Measurements from ENCODE around the gene PCBP3.

PCBP3 gene

DNA sequence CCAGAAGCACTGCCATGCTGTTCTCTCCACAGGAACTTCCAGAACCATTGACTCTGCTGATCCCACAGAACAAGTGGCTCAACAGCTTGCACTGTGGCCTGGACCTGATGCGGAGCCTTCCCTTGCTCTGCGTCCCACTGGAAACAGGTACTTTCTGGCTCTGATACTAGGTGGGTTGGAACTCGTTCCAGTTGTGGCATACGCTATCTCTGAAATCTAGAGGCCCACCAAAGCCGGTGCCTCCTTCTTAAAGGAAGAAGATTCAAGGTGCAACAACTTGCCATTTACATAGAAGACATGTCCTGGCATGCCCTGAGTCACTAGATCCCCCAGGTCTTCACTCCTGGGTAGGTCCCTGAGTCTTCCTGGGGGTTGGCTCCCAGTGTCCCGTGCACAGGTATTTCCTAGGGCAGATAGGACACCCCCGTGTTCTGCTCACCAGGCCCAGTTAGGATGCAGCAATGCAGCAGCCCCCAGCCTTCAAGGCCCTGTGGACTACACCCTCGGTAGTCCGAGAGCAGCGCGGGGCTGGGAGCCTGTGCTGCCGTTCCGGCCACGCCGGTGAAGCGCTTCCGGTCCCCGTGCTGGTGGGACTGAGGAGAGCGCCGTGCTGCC is 10.8 kb upstream of the PCBP3 start:
- TF ChIP-seq, protein P1, sequence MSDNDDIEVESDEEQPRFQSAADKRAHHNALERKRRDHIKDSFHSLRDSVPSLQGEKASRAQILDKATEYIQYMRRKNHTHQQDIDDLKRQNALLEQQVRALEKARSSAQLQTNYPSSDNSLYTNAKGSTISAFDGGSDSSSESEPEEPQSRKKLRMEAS (IDR thresholded peaks at IDR 0.05; ENCODE audit: low read depth, low read length) = no peak
- TF ChIP-seq MYC (IDR thresholded peaks at IDR 0.05; ENCODE audit: low read depth, low read length) = no peak
- TF ChIP-seq POLR2A (IDR thresholded peaks at IDR 0.05; ENCODE audit: extremely low read depth, insufficient read length) = no peak
- TF ChIP-seq, protein P2, sequence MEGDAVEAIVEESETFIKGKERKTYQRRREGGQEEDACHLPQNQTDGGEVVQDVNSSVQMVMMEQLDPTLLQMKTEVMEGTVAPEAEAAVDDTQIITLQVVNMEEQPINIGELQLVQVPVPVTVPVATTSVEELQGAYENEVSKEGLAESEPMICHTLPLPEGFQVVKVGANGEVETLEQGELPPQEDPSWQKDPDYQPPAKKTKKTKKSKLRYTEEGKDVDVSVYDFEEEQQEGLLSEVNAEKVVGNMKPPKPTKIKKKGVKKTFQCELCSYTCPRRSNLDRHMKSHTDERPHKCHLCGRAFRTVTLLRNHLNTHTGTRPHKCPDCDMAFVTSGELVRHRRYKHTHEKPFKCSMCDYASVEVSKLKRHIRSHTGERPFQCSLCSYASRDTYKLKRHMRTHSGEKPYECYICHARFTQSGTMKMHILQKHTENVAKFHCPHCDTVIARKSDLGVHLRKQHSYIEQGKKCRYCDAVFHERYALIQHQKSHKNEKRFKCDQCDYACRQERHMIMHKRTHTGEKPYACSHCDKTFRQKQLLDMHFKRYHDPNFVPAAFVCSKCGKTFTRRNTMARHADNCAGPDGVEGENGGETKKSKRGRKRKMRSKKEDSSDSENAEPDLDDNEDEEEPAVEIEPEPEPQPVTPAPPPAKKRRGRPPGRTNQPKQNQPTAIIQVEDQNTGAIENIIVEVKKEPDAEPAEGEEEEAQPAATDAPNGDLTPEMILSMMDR (IDR thresholded peaks at IDR 0.05; ENCODE audit: low read depth, low read length) = no peak
- no peak overlapping the region for H3K4me3 ChIP-seq (ENCODE audit: low read depth, low read length)
- no peak for DNase-seq (ENCODE audit: low read depth)

DNA sequence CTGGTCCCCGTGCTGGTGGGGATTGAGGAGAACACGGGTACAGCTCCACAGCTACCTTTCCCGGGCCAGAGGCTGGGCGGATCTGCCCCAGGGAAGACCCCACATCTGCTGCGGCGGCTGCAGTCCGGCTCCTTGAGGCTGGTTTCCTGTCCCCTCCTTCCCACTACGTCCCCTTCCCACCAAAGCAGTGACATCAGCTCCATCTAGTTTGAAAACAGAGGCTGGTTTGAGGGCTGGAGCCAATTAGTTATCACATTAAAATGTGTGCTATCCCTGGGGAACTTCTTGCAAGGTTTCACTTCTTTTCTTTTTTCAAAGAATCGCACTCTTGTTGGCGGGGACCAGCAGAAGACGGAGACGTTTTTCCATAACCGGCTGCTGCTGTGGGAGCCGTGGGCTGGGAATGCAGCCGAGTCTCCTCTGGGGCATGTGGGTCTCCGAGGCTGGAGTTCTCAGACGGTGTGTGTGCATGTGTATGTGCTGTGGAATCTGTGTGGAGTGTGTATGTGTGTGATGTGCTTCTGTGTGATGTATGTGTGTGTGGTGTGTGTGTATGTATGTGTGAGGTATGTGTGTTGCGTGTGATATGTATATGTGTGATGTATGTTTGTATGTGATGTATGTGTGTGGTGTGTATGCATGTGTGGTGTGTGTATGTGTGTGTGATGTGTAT is 8.9 kb upstream of the PCBP3 start:
- TF ChIP-seq POLR2A (IDR thresholded peaks at IDR 0.05; ENCODE audit: extremely low read depth, insufficient read length) = no peak
- TF ChIP-seq, protein P1 (IDR thresholded peaks at IDR 0.05; ENCODE audit: low read depth, low read length) = no peak
- no peak for TF ChIP-seq MYC (IDR thresholded peaks at IDR 0.05; ENCODE audit: low read depth, low read length)
- TF ChIP-seq, protein P2 (IDR thresholded peaks at IDR 0.05; ENCODE audit: low read depth, low read length) = no peak
- no peak overlapping the region for H3K4me3 ChIP-seq (ENCODE audit: low read depth, low read length)
- DNase-seq (ENCODE audit: low read depth) = no peak

DNA sequence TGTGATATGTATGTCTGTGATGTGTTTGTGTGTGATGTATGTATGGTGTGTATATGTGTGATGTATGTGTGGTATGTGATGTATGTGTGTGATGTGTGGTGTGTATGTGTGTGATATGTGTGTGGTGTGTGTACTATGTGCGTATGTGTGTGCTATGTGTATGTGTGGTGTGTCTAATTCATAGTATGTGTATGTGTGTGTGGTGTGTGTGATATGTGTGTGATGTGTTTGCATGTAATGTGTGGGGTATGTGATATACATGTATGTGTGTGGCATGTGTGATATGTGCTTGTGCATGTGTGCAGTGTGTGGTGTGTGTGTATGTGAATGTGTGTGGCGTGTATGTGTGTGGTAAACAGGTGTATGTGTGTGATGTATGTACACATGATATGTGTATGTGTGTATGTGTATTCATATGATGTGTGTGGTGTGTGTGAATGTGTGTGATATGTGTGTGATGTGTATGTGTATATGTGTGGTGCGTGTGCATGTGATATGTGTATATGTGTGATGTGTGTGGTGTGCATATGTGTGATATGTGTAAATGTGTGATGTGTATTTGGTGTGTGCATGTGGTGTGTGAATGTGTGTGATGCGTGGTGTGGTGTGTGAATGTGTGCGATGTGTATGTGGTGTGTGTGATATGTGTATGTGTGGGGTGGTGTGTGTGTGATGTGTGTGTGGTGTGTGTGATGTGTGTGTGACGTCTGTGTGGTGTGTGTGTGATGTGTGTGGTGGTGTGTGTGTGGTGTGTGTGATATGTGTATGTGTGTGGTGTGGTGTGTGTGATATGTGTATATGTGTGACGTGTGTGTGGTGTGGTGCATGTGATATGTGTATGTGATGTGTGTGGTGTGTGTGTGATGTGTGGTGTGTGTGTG is 8.0 kb upstream of the PCBP3 start:
- H3K4me3 ChIP-seq (ENCODE audit: low read depth, low read length) = no peak overlapping the region
- TF ChIP-seq POLR2A (IDR thresholded peaks at IDR 0.05; ENCODE audit: extremely low read depth, insufficient read length) (no peak), MYC (IDR thresholded peaks at IDR 0.05; ENCODE audit: low read depth, low read length) (no peak)
- TF ChIP-seq, protein P1 (IDR thresholded peaks at IDR 0.05; ENCODE audit: low read depth, low read length) = no peak
- TF ChIP-seq, protein P2 (IDR thresholded peaks at IDR 0.05; ENCODE audit: low read depth, low read length) = no peak
- DNase-seq (ENCODE audit: low read depth) = no peak

DNA sequence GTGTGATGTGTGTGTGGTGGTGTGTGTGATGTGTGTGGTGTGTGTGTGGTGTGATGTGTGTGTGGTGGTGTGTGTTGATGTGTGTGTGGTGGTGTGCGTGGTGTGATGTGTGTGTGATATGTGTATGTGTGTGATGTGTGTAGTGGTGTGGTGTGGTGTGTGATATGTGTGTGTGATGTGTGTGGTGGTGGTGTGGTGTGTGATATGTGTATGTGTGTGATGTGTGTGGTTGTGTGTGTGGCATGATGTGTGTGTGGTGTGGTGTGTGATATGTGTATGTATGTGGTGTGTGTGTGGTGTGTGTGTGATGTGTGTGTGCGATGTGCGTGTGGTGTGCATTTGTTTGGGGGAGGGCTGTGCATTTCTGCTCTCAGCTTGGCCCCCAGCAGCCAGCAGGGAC is 7.1 kb upstream of the PCBP3 start:
- DNase-seq (ENCODE audit: low read depth) = no peak
- TF ChIP-seq POLR2A (IDR thresholded peaks at IDR 0.05; ENCODE audit: extremely low read depth, insufficient read length) = no peak
- TF ChIP-seq, protein P2 (IDR thresholded peaks at IDR 0.05; ENCODE audit: low read depth, low read length) = no peak
- TF ChIP-seq, protein P1 (IDR thresholded peaks at IDR 0.05; ENCODE audit: low read depth, low read length) = no peak
- no peak for TF ChIP-seq MYC (IDR thresholded peaks at IDR 0.05; ENCODE audit: low read depth, low read length)
- H3K4me3 ChIP-seq (ENCODE audit: low read depth, low read length) = no peak overlapping the region

DNA sequence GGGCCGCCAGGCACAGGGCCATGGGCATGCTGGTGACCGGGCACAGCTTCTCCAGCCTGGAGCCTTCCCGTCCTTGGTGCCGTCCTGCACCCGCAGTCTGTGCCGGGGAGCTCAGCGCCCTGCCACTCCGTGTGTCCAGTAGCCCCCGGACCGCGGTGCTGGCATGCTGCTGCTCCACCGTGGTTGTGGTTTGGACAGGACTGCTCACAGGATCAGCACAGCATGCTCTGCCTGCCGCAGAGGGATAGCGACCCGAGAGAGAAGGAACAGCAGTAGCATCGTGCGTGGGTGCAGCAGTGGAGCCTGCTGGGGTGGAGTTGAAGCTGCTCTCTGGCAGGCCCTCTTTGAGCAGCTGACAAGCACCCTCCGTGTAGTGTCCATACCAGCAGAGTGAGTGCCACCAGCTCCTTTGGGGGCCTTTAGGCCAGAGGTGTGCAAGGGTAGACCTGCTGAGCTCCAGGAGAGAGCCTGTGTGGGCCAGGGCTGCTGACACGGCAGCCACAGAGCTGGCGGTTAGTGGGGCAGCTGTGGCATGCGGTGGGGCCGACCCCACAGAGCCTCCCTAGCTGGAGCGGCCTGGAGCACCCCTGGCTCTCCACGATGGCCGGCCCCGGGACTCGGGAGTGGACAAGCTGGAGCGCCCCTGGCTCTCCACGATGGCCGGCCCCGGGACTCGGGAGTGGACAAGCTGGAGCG is 6.4 kb upstream of the PCBP3 start:
- TF ChIP-seq MYC (IDR thresholded peaks at IDR 0.05; ENCODE audit: low read depth, low read length) (no peak), POLR2A (IDR thresholded peaks at IDR 0.05; ENCODE audit: extremely low read depth, insufficient read length) (no peak)
- TF ChIP-seq, protein P1 (IDR thresholded peaks at IDR 0.05; ENCODE audit: low read depth, low read length) = no peak
- TF ChIP-seq, protein P2 (IDR thresholded peaks at IDR 0.05; ENCODE audit: low read depth, low read length) = no peak
- DNase-seq (ENCODE audit: low read depth) = no peak
- H3K4me3 ChIP-seq (ENCODE audit: low read depth, low read length) = no peak overlapping the region
